GM19452 (cell line): Measurements from ENCODE around the gene SP2.

Source experiments
- ATAC-seq: cut with Tn5 transposase; IDR thresholded peaks from one replicate; pipeline ENCODE4 v1.9.1; 2021; ENCODE audit not compliant: unreplicated experiment

SP2 gene

GRCh38 chr17:47969930-47970724 lies 74.1 kb downstream of the SP2 start:
- ATAC-seq = no peak

DNA sequence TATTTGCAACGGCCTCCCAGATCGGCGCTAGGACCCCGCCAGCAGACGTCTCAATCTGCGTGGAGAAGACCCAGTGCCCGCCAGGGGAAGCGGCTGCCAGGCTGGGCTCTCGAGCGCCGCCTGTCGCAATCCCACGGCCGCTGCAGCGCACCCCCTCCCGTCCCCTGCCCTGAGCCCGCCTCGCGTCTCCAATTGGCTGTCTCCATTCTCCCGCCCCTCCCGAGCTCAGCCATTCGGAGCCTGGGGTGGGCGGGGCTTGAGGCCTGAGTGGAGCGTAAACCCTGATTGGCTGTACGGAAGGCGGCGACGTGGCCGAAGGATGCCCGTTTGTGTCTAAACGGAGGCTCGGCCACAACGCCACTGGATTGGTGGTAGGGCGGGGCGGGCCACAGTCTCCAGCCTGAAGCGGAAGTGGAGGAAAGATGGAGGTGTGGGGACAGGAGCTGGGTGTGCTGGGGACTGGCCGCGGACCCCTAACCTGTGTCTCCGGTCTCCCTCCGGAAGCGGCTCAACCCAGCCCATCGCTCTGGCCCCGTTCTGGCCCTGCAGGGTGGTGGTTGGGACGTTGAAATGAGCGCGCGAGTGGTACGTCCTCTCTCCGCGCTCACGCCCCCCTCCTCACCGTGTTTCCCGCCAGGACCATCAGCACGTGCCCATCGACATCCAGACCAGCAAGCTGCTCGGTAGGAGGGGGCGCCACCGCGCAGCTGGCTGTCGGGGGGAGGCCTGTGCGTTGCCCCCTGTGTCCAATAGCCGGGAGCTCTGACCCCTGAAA lies 74.9 kb downstream of the SP2 start, which contains the start of gene CDK5RAP3:
Gene CDK5RAP3 (plus strand): TSS at position 389 of the 775 bp plus-strand sequence. CDS start 34 bp downstream, at position 423.
- ATAC-seq = peak; percentile 99

DNA sequence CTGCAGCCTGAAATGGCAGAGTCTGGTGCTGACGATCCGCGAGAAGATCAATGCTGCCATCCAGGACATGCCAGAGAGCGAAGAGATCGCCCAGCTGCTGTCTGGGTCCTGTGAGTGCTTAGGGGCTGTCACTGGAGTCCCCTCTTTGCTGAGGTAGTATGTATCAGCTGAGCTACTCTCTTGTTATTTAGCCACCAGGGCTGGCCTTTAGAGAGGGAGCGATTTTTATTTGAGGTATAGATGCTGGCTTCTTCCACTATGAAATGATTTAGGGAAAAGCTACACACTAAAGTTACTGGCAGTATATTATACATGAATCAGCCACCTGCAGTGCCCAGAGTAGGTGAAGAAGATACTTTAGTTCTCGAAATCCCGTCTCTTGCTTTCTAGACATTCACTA lies 77.5 kb downstream of the SP2 start:
- no peak for ATAC-seq

DNA sequence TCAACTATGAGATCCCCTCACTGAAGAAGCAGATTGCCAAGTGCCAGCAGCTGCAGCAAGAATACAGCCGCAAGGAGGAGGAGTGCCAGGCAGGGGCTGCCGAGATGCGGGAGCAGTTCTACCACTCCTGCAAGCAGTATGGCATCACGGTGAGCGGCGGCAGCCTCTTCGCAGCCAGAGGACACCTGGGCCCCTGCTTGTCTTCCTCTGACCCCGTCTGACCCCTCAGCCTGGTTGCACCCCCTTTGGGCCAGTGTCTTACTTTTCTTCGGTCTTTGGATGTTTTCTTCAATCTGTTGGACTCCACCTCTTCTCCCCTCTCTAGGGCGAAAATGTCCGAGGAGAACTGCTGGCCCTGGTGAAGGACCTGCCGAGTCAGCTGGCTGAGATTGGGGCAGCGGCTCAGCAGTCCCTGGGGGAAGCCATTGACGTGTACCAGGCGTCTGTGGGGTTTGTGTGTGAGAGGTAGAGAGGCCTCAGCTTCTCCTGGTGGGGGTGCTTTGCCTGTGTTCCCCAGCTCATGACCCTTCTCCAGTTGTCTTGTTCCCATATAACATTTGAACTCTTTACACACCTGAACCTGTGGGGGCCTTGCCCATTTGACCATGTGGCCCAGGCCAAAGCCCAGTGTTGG lies 79.3 kb downstream of the SP2 start:
- ATAC-seq = no peak

DNA sequence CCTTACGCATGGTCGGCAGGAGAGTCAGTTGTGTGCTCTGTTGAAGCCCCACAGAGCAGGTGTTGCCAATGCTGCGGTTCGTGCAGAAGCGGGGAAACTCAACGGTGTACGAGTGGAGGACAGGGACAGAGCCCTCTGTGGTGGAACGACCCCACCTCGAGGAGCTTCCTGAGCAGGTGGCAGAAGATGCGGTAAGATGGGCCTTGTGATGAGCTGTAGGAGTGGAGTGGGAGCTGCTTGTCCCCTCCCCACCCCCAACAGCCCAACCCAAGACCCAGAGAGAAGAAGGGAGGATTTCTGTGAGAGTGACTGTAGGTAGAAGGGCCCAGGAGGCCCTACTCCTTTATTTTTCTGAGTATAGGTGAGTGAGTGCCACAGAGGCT lies 79.8 kb downstream of the SP2 start:
- no peak for ATAC-seq

DNA sequence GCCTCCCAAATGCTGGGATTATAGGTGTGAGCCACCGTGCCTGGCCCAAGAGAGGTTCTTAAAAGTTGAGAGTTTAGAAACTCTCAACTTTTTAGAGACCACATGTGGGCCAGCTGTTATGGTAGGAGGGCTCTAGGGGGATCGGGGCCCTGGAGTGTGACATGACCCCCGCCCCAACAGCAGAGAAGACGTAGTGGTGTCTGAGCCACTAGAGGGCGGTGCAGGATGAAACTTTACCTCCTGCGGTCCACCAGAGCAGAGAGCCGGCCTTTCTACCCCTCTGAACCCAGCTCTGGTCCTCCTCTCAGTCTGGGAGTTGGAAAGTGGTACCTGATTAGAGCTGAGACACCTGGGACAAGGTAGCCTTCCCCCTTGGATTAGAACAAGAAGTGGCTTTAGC lies 82.3 kb downstream of the SP2 start:
- ATAC-seq = no peak
